Omental fat pad (tissue), 4 donors: ENCODE results near the gene CEP128. TPM values are rescaled to one million over a fixed set of nuclear protein-coding genes. Genes with fewer than 3 reads are reported as not detected.

ENCODE experiments used
- ATAC-seq: fragments of 150-250 bp; one replicate; pipeline ENCODE4 v1.9.1; 2016; ENCODE audit warnings: mild to moderate bottlenecking, moderate library complexity; ENCODE audit not compliant: low FRiP score
- DNase-seq: peaks from one replicate; pipeline ENCODE4 v3.0.0-alpha.2; 2019; ENCODE audit warnings: low spot score
- CTCF ChIP-seq, 3 donors: fragments of 450-650 bp; IDR thresholded peaks; one replicate each; pipeline ENCODE4 v1.5.1; 2016 to 2017; ENCODE audit warnings: antibody characterized with exemption in 3 of 3, mild to moderate bottlenecking in 3 of 3, moderate library complexity in 2 of 3
- total RNA-seq, 4 donors: library from RNA; depleted of rRNA; stranded (reverse); fragments of >200 nt; gene quantifications; one replicate each; pipeline ENCODE4 v1.1.0, GENCODE V29; 2016

CEP128 gene
- total RNA-seq, 4 donors from 2014 or later, result 3.5 to 13.1 (median 4.6) TPM

GRCh38 chr14:80658155-80658554 lies 283.4 kb downstream of the CEP128 start:
- ATAC-seq (no peak), DNase-seq (no peak)
- no peak for TF ChIP-seq CTCF (IDR thresholded peaks at IDR 0.05)

- TF ChIP-seq CTCF (IDR thresholded peaks at IDR 0.05), result no peak
- no peak for ATAC-seq
- no peak for DNase-seq
Measured at GRCh38 chr14:80653956-80654355, 287.6 kb downstream of the CEP128 start.

DNA sequence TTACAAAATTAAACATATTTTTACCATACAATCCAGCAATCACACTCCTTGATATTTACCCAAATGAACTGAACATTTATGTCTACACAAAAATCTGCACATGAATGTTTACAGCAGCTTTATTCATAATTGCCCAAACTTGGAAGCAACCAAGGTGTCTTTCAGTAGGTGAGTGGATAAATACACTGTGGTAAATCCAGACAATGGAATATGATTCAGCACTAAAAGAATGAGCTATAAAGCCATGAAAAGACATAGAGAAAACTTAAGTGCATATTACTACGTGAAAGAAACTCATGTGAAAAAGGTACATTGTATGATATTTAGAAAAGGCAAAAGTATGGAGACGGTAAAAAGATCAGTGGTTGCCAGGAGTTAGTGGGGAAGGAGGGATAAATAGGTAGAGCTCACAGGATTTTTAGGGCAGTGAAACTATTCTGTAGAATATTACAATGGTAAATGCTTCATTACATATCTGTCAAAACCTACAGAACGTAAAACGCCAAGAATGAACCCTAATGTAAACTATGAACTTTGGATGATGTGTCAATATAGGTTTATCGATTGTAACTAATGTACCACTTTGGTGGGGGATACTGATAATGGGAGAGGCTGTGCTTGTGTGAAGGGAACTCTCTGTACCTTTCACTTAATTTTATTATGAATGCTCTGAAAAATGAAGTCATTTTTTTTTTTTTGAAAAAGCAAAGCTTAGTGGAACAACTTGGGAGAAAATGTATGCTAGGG lies 295.7 kb downstream of the CEP128 start:
- no peak for ATAC-seq
- no peak for DNase-seq
- TF ChIP-seq CTCF (IDR thresholded peaks at IDR 0.05), result no peak

- DNase-seq (no peak), ATAC-seq (no peak)
- TF ChIP-seq CTCF (IDR thresholded peaks at IDR 0.05), result no peak
Measured at GRCh38 chr14:80644826-80645225, 296.7 kb downstream of the CEP128 start.

GRCh38 chr14:80638620-80639515 lies 302.7 kb downstream of the CEP128 start:
- no peak for DNase-seq
- no peak for TF ChIP-seq CTCF (IDR thresholded peaks at IDR 0.05)
- no peak for ATAC-seq

GRCh38 chr14:80637756-80638619 lies 303.6 kb downstream of the CEP128 start:
- ATAC-seq (no peak), DNase-seq (no peak)
- TF ChIP-seq CTCF (IDR thresholded peaks at IDR 0.05), result no peak
